OCI-LY7 (cell line): Measurements from ENCODE around the gene BRD7.

Source experiments
- EZH2phosphoT487 ChIP-seq: fragments of 200-600 bp; sonication (generic); IDR thresholded peaks from 2 replicates; pipeline ENCODE4 v1.6.1; 2018; ENCODE audit warnings: low read depth, borderline replicate concordance, mild to moderate bottlenecking, mixed run types, antibody characterized with exemption, low read length, moderate library complexity, mixed read lengths
- TF ChIP-seq, protein P1 (sequence below): fragments of 200-600 bp; sonication (generic); conservative IDR thresholded peaks from 2 replicates; pipeline ENCODE4 v1.5.1; 2014; ENCODE audit warnings: mild to moderate bottlenecking, antibody characterized with exemption, low read length, moderate library complexity, mixed read lengths

DNA sequence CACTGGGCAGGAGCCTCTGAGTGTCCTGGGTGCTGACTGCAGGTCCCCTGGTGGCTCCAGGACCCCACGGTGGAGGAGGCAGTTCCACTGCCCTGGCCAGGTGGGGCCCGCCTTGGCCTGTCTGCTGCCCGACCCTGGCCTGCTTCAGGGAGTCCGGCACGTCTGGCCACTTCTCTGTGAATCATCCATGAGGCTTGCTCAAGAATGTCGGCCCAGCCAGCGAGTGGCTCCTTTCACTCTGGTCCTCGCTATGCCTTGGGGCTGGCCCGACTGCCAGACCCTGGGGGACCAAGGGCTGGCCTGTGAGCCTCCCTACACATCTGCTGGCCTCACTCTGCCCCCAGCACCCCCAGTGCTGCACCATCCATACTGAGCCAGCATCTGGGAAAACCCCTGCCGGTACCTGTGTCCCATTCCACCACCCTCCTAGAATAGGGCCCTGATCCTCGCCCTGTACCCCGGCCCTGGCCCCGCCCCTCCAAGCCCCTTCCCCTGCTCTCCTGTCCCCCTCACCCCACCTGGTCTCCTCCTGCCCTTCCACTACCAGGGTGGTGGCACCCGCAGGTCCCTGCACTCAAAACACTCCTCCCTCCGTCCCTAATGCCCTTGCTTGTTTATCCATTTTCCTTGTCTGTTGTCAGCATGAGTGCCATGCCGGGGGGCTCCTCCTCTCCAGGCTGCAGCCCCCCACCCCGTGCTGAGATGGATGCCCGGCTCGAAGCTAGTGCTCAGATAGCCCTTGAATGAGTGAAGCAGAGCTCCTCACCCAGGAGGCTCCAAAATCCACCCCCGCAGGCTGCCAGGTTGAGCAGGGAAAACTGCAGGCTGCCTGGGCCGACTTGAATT, 66.9 kb downstream of the BRD7 start:
- TF ChIP-seq, protein P1, sequence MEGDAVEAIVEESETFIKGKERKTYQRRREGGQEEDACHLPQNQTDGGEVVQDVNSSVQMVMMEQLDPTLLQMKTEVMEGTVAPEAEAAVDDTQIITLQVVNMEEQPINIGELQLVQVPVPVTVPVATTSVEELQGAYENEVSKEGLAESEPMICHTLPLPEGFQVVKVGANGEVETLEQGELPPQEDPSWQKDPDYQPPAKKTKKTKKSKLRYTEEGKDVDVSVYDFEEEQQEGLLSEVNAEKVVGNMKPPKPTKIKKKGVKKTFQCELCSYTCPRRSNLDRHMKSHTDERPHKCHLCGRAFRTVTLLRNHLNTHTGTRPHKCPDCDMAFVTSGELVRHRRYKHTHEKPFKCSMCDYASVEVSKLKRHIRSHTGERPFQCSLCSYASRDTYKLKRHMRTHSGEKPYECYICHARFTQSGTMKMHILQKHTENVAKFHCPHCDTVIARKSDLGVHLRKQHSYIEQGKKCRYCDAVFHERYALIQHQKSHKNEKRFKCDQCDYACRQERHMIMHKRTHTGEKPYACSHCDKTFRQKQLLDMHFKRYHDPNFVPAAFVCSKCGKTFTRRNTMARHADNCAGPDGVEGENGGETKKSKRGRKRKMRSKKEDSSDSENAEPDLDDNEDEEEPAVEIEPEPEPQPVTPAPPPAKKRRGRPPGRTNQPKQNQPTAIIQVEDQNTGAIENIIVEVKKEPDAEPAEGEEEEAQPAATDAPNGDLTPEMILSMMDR = no peak
- no peak for TF ChIP-seq EZH2phosphoT487
